Measurements from ENCODE around the gene GADD45G.

Gene GADD45G

GRCh38 chr9:89654025-89654662 lies 49.3 kb downstream of the GADD45G start:
- no peak for DNase-seq (ENCODE audit: low read depth in 2 of 2)

- no peak for DNase-seq (ENCODE audit: low read depth in 2 of 2)
Measured at GRCh38 chr9:89655056-89655989, 50.5 kb downstream of the GADD45G start.
